Fibroblast of peridontal ligament (primary cell): ENCODE data around the gene DPH3.
"Not testable (repeated sequence)": the region's sequence is repeated elsewhere in the genome, so short reads cannot be mapped to it uniquely, and the experiment has no call there.

Experiments used
- DNase-seq: peaks from one replicate; pipeline ENCODE4 v3.0.0-alpha.2; 2010; ENCODE audit errors: extremely low read depth

DPH3 gene

GRCh38 chr3:16264708-16265454 lies at the start of gene DPH3, which contains the start of gene OXNAD1:
Gene DPH3, minus strand, starts transcription at chr3:16264943. Its CDS starts 67 bp downstream, at chr3:16264876.
Gene OXNAD1, plus strand, starts transcription at chr3:16265212. Its CDS starts 5,741 bp downstream, at chr3:16270953.
- DNase-seq: peak; percentile 100

- no peak for DNase-seq
Measured at GRCh38 chr3:16313886-16314645, 49.3 kb upstream of the DPH3 start.

GRCh38 chr3:16311960-16312451 lies 47.3 kb upstream of the DPH3 start:
- peak; percentile 26 for DNase-seq

GRCh38 chr3:16310486-16310885 lies 45.7 kb upstream of the DPH3 start:
- DNase-seq: not testable (repeated sequence)

GRCh38 chr3:16309558-16309957 lies 44.8 kb upstream of the DPH3 start:
- no peak for DNase-seq

- no peak for DNase-seq
Measured at GRCh38 chr3:16308727-16309126, 44.0 kb upstream of the DPH3 start.

- no peak for DNase-seq
Measured at GRCh38 chr3:16307832-16308531, 43.2 kb upstream of the DPH3 start.

- no peak for DNase-seq
Measured at GRCh38 chr3:16305111-16305541, 40.4 kb upstream of the DPH3 start.

GRCh38 chr3:16304061-16305010 lies 39.6 kb upstream of the DPH3 start:
- DNase-seq: no peak

GRCh38 chr3:16303037-16303575 lies 38.4 kb upstream of the DPH3 start:
- DNase-seq: peak; percentile 21

GRCh38 chr3:16302082-16302631 lies 37.4 kb upstream of the DPH3 start:
- DNase-seq: peak; percentile 29

- no peak for DNase-seq
Measured at GRCh38 chr3:16301507-16301906, 36.8 kb upstream of the DPH3 start.

GRCh38 chr3:16300881-16301359 lies 36.2 kb upstream of the DPH3 start:
- DNase-seq: no peak

- DNase-seq: no peak
Measured at GRCh38 chr3:16300307-16300706, 35.6 kb upstream of the DPH3 start.

GRCh38 chr3:16299746-16300145 lies 35.0 kb upstream of the DPH3 start:
- DNase-seq: no peak

- peak; percentile 25 for DNase-seq
Measured at GRCh38 chr3:16298891-16299290, 34.1 kb upstream of the DPH3 start.

GRCh38 chr3:16297997-16298885 lies 33.5 kb upstream of the DPH3 start:
- DNase-seq: no peak

GRCh38 chr3:16295298-16295890 lies 30.7 kb upstream of the DPH3 start:
- no peak for DNase-seq

- no peak for DNase-seq
Measured at GRCh38 chr3:16294844-16295243, 30.1 kb upstream of the DPH3 start.
